Stimulated activated CD8-positive, alpha-beta memory T cell treated with anti-CD3 and anti-CD28 coated beads, Interleukin-4, amount 100 ng/mL, for 24 hours (primary cell): Measurements from ENCODE around the gene NFATC1.

Source experiments
- DNase-seq: peaks from one replicate; pipeline ENCODE4 v3.0.0-alpha.2; 2020; ENCODE audit warnings: low read depth

NFATC1 gene

GRCh38 chr18:79554945-79555645 is 159.4 kb downstream of the NFATC1 start:
- DNase-seq: no peak

DNA sequence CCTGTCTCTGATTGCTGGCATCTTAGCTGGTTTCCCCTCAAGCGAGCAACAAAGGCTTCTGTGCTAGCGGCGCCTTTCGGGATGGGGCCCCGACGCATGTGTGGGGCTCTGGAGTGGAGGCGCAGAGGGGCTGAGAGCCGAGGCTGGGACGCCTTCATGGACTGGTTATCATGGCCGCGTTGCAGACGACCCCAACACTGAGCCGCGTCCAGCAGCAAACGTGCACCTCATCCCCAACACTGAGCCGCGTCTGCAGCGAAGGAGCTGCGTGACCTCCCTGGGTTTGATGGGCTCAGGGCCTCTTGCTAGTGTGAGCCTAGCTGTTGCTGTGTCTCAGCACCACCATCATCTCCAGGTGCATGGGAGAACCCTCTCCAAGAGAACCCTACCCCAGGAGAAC is 160.2 kb downstream of the NFATC1 start:
- no peak for DNase-seq

- no peak for DNase-seq
Observed at GRCh38 chr18:79556829-79557585, 161.3 kb downstream of the NFATC1 start.

- DNase-seq: no peak
Observed at GRCh38 chr18:79558196-79558932, 162.6 kb downstream of the NFATC1 start.

- no peak for DNase-seq
Observed at GRCh38 chr18:79558933-79559416, 163.2 kb downstream of the NFATC1 start.

GRCh38 chr18:79559436-79559835 is 163.7 kb downstream of the NFATC1 start:
- no peak for DNase-seq

DNA sequence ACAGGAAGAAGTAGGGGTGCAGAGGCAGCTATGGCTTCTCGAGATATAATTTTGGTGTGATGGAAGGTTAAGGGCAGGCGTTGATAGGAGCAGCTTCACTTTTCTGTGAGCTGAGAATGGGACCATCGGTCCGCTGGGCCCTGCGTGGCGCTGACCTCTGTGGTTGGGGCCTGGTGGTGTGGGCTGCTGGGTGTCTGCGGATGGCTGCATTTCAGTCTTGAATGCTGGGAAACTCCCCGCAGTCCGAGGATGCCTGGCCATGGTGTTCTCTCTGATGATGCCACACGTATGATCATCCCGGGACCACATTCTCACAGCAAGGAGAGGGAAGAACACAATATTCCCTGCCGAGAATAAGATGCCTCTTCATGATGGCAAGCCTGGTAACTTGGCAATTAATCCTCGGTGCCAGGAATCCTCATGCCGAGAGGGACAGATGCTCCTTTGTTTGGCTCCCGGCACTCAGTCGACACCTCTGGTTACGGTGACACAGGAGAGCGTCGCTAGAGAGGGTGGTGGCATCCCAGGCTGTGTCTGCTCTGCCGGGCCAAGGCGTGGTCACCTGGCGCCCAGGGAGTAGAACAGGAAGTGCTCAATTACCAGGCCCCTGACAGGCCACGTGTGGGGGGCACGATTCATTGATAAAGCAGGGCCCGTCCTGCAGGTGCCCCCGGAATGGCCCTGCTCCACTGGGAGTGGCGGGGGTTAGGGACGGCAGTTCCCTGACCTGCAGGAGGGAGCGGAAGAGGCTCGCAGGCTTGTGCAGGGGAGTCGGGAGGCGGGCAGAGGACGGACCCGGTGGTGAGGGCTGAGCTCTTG is 164.5 kb downstream of the NFATC1 start:
- no peak for DNase-seq

GRCh38 chr18:79560861-79561210 is 165.1 kb downstream of the NFATC1 start:
- DNase-seq: no peak

- no peak for DNase-seq
Observed at GRCh38 chr18:79563949-79564348, 168.2 kb downstream of the NFATC1 start.

- DNase-seq: no peak
Observed at GRCh38 chr18:79564441-79564840, 168.7 kb downstream of the NFATC1 start.

- DNase-seq: no peak
Observed at GRCh38 chr18:79566771-79567431, 171.2 kb downstream of the NFATC1 start.

DNA sequence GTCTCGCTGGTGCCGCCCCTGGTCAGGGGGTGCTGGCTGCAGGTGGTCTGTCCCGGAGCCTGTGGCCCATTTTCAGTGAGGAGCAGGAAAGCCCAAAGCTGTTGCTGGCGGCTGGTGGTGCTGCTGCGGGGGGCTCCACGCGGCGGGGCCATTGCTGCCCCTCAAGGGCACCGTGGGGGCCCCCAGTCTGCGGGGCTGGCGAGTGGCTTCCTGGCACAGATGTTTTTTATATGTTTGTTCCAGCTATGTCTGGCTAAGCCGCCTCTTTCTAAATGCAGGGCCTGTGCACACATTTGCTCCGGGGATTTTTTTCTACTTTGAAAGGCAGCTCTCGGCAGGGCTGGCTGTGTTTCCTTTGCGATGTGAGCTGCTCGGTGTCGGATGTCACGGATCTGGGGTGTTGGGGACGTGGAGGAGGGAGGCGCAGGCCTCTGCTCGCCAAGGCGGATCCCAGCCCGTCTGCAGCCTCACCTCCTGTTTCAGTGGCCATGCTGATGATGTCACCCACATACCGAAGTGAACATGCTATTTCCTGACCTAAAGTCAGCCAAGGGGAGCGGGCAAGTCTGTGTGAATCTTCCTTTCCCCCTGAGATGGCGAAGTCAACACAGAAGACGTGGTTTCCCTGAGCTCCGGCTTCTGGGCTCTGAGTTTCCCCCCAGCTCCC is 171.9 kb downstream of the NFATC1 start:
- no peak for DNase-seq

DNA sequence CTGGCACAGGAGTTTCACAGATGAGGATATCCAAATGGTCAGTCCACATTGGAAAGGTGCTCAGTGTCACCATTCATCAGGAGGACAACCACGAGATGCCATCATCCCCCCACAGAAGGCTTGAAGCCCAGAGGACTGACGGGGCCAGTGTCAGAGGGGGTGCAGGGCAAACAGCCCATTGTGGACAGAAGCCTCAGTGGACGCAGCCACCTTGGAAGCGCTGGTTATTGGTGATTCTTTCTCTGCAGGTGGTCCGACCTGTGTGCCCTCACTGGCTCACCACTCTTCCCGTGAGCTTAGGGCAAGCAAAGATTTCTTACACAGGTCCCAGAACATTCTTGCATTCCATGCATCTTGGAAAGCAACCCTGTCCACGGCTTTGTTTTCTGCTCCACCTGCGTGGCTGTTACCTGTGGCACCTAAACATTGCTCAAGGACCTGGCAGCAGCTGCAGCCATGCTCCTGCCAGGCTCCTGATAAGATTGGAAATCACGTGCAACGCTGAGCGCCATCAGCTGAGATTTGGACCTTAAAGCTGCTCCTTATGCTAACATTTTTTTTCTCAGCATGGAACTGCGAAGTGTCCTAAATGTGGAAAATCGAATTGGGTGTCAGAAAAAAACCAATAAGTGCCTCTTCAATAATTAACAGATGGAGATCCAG is 172.9 kb downstream of the NFATC1 start:
- DNase-seq: no peak

- no peak for DNase-seq
Observed at GRCh38 chr18:79569720-79570119, 174.0 kb downstream of the NFATC1 start.

DNA sequence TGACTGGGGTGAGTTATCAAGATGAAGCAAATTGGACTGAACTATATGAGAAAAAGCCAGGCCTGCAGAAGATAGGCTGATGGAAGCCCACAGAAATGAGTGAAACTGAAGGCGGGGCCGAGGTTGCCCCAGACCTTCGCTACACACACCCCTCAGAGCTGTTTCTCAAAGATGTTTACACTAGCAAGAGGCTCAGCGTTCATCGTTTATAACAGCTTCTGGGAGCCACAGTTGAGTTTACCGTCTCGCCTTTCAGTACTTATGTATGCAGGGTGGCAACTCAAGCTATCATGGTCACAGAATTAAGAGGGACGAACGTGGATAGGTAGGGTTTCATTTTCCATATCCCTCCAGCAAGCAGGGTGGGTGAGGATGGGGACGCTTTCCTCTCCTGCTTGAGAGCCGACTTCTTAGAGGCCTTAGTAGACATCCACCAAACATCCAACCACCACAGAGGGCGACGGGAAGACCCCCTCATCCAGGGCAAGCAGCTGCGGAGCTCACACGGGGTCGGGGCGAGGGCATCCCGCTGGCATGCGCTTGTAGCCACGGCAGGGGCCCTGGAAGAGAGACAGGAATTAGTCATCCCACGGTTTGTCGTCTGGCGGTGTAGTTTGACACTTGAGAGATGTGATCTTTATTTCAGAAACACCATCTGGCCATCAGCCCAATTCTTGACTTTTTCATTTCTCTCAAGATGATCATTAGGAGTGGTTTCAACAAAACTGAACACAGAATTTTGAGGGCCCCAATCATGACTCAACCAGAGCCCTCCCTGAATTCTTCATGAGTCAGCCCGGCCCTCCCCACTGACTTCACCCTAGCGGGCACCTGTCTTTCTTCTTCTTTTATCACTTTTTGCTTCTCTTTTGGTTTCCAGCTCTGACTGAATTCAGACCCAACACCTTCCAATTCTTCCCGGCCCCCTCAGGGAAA is 174.8 kb downstream of the NFATC1 start:
- DNase-seq: no peak

DNA sequence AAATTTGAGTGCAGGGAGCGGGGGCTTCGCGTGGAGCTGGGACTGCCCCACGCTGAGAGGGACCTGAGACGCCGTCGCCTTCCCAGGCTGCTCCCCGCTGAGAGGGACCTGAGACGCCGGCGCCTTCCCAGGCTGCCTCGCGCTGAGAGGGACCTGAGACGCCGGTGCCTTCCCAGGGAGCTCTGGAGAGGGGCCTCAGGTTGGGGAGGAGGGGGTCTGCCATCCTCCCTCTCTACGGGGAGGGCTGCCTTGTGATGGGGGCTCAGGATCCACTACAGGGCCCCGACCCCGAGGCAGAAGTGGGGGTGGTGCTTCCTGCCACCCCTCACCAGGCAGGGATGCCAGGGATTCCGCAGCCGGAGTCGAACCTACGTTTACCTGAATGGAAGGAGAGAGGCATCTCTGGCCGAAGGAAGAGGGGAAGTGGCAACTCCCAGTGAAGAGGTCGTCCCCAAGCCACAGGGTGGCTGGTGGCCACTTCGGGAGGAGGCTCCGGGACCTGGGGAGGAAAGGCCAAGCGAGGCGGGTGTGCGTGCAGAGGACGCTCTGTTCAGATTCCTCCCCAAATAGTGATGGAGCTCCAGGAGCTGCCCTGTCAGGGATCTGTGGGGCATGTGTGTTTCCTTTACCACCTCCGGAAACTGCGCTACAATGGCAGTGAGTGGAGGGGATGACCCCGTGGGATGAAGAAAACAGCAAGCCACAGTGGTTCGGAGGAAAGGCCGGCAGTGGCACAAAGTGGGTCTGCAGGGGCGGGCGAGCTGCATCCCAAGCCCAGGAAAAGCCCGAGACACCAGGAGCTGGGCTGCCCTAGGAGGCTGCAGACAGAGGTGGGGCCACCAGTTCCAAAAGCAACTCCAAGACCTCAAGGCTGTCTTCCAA is 175.7 kb downstream of the NFATC1 start:
- DNase-seq: no peak

- no peak for DNase-seq
Observed at GRCh38 chr18:79572093-79572780, 176.5 kb downstream of the NFATC1 start.
